RPMI7951 (cell line): ENCODE data around the gene TMEM129. TPM values are rescaled to one million over a fixed set of nuclear protein-coding genes. Genes with fewer than 3 reads are reported as not detected.
"Not testable (repeated sequence)": the region's sequence is repeated elsewhere in the genome, so short reads cannot be mapped to it uniquely, and the experiment has no call there.

Source experiments
- DNase-seq: peaks from one replicate; pipeline ENCODE4 v3.0.0-alpha.2; 2012; ENCODE audit warnings: low read depth
- total RNA-seq: library from RNA; depleted of rRNA; stranded (reverse); fragments of >200 nt; shearing (Covaris generic); gene quantifications from 2 replicates; pipeline ENCODE4 v1.2.3, GENCODE V29; 2014

The TMEM129 gene
- total RNA-seq, 1 experiment from 2014 or later: 8.2 TPM

- DNase-seq: no peak
Observed at GRCh38 chr4:1721666-1722550, 785 bp upstream of the TMEM129 start.

GRCh38 chr4:1720163-1720983, 750 bp downstream of the TMEM129 start:
- peak; percentile 48 for DNase-seq

- DNase-seq: no peak
Observed at GRCh38 chr4:1718095-1718850, 2.9 kb downstream of the TMEM129 start.

DNA sequence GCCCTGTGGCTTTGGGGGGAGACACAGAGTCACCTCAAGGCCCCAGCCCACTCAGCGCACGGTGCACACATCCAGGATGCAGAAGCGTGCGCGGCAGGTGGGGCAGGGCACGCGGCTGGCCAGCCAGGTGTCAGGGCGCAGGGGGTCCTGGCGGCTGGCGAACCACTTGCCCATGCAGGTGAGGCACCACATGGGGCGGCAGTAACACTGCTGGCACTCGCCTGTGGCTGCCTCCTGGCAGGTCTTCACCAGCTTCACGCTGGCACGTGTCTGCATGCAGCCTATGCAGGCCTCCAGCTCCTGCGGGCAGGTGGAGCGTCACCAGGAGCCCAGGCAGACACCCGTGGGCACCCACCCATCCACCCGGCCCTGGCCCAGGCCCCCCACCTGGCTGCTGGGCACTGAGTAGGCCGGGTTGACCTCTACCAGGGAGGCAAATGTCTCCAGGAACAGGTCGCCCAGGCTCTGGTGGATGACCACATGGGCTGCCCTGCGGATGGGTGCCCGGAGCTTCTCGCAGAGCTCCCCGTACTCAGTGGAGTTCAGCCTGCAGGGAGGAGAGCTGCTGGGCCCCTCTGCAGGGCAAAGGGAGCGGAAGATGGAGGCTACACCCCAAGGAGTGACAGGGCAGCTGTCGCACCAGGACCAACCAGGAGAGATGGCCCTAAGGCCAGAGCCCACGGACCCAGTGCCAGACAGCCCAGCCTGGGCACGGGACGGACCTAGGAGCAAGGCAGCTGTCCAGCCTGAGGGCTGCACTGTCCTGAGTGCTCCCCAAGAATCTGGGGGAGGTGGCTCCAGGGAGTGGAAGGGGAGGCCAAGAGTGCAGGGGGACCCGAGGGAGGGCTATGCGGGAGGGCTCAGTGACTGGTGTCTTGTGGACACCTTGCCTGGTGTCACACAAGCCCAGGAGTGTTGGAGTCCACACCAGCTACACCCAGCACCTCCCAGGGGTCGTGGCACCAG, 3.7 kb downstream of the TMEM129 start:
- DNase-seq: no peak

DNA sequence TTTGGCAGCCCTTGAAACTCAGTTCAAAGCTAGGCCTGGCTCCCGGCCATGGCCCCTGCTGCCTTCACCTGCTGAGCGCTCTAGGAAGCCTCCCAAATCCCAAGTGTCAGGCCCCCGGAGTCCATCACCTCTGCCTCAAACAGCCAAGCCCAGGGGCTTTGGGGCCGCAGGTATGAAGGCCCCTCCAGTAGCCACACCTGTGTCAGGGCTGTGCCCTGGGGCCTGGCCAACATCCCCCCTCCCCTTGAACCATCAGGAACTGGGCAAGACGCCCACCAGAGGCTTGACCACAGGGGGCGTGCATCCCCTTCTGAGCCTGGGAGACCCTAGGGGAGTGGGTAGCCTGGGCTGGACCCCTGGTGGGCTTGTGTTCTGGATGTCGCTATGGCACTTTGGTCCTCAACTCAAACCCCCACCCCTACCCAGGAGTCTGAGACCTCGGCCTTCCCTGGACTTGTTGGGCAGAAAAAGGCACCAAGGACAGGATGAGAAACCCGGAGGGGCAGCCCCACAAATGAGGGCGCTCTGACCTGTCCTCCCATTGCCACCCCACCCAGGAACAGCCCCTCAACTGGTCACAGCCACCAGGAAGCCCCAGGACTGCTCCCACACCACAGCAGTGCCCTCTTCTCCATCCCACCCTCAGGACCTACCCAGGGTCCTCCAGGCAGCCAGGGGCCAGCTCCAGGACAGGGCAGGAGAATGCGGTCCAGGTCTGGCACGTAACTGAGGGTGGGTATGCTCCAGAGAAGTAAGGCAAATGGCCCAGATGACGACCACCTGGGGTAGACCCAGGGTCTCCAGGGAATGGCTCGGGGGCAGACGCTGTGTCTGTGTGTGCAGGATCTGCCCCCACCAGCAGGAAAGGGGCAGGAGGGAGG, 4.8 kb downstream of the TMEM129 start:
- DNase-seq: no peak

- no peak for DNase-seq
Observed at GRCh38 chr4:1715002-1715758, 5.9 kb downstream of the TMEM129 start.

GRCh38 chr4:1714303-1715001, 6.7 kb downstream of the TMEM129 start:
- no peak for DNase-seq

GRCh38 chr4:1713003-1713851, 7.9 kb downstream of the TMEM129 start:
- no peak for DNase-seq

DNA sequence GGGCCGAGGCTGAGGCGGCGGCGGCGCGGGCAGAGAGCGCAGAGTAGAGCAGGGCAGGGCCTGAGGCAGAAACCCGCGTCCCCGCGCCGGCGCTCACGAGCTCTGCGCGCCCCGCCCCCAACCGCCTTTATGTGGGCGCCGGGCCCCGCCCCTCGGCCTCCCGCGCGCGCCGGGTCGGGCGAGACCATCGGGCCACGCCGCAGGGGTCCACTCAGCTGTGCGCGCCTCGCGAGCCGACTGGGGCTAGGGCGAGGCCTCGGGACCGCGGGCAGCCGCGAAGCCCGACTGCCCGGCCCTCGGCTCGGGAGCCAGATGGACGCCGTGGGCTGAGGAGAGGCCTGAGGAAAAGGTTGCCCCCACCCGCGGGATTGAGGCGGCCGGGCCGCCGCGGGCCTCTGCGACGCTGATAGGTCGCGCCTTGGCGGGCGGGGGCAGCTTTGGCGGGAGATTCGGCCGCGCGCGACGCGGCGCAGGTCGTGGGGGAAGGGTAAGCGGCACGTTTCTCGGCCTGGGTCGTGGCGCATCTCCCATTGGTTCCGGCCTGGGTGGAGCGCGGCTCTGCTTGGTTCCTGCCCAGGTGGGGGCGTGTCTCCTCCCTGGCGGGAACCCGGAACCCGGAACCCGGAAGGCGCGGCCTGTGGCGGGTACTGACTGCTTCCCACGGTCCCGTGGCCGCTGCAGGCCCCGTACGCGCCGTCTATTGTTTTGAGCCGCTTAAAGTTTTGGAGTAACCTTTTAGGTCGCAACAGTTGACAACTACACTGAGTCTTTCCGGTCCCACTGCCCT, 8.7 kb downstream of the TMEM129 start, which contains the start of gene SLBP:
SLBP (minus strand) TSS at position 104 of the 787 bp plus-strand sequence. CDS start 131 bp downstream, outside the sequence.
- DNase-seq: peak; percentile 92

GRCh38 chr4:1711571-1712215, 9.4 kb downstream of the TMEM129 start:
- peak; percentile 39 for DNase-seq

DNA sequence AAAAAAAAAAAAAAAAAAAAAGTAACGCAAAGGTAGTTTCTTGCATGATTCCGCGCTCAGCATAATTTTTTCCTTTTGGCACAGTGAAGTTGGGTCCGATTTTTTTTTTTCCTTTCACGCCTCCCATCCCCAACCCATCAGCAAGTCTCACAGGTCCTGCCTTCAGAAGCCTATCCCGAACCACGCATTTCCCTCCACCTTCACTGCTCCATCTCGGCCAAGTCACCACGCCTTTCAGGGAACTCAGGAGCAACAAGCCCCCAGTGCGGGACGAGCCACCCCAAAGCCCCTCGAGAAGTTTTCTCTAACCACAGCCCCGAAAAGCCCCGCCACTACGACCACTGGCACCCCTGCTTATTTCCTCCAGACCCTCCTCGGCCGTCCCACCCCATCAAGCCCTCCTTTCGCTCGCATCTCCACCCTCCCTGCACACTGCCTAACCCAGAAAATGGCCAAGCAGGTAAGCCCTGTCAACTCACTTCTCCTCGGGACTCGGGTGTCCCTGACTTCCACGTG, 10.0 kb downstream of the TMEM129 start:
- no peak for DNase-seq

DNA sequence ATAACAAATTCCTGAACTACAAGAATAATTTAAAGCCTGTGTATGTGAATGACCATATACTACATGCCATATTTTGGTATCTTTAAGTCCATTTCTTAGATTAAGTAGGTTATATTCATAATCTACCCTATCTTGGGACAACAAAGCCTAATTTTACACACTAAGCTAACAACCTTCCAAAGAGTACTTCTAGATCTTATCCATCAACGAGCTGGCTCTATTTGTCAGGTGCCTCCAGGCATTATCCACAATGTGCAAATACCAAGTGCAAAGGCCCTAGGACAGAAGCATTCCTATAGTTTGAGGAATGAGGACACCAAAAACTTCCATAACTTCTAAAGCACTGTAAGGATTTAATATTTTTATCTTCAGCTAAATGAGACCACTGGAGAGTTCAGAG, 12.5 kb downstream of the TMEM129 start:
- DNase-seq: no peak

DNA sequence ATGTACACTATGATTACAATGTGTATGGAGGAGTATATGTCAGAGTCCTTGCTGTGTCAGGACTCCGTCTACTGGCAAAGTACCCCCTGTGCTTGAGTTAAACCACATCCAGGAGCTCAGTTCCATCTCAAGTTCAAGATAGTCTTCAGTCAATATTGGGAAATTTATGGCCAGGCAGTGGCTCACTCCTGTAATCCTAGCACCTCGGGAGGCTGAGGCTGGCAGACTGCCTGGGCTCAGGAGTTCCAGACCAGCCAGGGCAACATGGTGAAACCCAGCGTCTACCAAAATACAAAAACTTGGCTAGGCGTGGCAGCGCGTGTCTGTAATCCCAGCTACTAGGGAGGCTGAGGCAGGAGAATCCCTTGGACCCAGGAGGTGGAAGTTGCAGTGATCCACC, 14.8 kb downstream of the TMEM129 start:
- DNase-seq: no peak

DNA sequence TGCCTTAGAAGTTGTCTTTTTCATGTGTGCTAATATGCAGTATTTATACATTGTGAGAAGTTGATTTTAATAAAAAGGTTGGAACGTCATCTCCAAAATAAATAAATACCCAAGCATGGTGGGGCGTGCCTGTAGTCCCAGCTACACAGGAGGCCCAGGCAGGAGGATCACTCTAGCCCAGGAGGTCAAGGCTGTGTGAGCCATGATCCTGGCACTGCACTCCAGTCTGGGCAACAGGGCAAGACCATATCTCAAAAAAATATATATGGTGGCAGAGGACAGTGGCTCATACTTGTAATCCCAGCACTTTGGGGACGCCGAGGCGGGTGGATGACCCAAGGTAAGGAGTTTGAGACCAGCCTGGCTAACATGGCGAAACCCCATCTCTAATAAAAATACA, 15.4 kb downstream of the TMEM129 start:
- no peak for DNase-seq

DNA sequence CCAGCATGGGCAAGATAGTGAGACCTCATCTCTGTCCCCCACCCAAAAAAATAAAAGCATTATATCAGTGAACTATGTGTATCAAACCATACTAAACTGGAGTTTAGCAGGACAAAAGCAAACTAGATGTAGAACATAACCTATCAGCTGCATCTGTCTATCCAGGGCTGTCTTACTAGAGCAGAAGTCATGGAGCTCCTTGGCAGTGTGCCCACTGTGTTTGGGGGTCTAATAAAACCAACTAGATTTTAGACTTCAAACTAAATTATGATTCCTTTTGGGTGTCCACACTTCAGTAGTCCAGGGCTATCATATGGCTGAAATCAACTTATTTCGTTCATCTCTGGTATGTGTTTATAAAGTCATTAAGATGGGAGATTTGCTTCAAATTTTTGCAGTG, 17.3 kb downstream of the TMEM129 start:
- DNase-seq: no peak

DNA sequence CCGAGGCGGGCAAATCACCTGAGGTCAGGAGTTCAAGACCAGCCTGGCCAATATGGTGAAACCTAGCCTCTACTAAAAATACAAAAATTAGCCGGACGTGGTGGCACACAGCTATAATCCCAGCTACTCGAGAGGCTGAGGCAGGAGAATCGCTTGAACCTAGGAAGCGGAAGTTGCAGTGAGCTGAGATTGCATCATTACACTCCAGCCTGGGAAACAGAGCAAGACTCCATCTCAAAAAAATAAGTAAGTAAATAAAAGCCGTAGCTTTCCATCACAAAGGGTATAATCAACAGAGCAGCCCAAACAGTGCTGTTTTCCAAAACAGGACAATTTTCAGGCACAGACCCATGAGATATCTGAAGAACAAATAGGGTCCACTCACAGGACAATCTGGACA, 19.5 kb downstream of the TMEM129 start:
- DNase-seq: not testable (repeated sequence)
